Amniotic stem cell (primary cell): ENCODE results near the gene NKIRAS2.
"Not testable (repeated sequence)": the region's sequence is repeated elsewhere in the genome, so short reads cannot be mapped to it uniquely, and the experiment has no call there.

Source experiments
- DNase-seq: peaks from one replicate; lab custom pipeline; 2025; lab: John Stamatoyannopoulos, UW

The NKIRAS2 gene

DNA sequence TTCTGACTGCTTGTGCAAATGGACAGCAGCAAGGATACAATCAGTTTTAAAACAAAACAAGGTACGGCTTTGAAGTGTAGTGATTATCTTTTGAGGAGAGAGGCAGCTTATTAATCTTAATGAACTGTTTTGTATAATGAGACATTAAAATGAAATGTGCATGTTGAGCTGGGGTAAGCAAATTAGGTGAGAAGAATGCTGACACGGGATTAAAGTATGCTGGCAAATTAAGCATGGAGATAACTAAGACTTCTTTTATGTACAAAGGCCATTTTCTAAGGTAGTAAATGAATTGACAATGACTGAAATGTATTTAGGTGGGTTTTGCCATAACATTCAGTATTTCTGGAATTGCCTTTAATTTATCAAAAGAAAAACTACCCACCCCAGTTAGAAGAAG is 21.4 kb upstream of the NKIRAS2 start:
- DNase-seq: no peak

DNA sequence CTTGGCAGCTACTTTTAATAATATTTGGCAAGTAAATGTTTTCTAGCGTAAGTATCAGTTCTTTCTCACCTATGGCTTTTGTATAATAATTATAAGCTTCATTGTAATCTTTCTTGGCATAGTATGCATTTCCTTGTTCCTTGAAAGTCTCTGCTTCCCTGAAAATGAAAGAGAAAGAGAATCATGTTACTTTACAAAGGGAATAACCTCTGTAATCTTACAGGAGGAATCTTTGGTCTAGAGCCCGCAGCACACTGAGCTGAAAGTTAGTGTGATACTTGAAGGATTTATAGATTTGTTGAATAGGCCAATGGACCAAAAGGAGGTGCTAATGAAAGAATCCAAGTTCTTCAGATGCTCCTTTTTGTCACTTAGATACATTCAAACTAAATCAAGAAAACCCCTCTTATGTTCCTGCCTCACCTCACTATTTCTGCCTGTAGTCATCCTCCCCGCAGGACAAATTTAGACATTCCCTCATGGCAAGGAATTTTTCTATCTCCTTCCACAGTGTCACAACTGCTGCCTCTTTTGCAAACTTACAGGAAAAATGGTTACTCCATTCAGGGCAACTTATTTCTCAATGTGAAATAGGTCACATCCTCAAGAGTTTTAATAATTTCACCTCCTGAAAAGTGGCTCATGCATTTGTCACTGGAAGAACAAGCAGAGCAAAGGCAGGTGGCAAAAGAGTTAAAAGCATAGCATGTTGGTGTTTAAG is 19.3 kb upstream of the NKIRAS2 start:
- DNase-seq: no peak

DNA sequence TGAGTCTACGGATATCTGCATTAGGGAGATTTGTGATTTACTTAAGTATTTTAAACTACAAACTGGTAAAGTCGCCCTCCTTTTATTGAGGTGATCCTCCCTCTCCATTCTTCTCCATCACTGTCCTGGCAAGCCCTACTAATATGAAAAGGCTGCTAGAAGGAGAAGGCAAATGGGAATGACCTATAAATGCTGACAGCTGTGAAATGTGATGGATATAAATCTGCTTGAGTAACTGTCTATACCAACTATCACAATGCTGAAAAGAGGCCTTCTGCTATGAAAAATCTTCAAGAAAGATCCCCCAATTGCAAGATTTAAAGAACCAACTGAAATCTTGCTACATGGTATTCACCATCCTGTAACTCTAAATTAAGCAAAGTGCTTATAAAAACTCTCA is 18.2 kb upstream of the NKIRAS2 start:
- DNase-seq: no peak

DNA sequence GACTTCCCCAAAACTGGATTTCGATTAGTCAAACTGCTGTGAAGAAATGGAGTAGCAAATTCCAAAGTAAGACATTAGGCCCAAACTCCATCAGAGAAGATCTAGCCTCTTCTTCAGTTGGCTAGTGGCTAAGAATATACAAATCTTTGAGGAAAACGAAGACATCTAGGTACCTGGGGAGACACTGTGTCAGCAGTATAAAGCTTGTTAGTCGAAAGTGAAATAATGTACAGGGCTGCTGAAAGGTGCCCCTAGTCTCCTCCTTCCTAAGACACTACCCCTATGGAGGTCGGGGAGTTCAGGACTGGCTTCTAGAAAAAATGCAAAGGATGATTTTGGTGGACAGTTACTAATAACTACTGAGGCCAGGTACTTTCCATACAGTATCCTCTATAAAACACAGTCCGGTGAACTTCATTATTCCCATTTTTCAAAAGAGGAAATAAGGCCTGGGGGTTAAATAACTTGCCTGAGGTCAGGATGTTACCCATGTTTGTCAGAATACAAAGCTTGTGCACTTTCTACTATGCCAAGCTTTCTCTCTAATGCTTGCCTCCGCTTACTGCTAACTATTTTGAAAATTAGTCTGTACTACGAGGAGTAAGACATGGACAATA is 17.6 kb upstream of the NKIRAS2 start:
- no peak for DNase-seq

DNA sequence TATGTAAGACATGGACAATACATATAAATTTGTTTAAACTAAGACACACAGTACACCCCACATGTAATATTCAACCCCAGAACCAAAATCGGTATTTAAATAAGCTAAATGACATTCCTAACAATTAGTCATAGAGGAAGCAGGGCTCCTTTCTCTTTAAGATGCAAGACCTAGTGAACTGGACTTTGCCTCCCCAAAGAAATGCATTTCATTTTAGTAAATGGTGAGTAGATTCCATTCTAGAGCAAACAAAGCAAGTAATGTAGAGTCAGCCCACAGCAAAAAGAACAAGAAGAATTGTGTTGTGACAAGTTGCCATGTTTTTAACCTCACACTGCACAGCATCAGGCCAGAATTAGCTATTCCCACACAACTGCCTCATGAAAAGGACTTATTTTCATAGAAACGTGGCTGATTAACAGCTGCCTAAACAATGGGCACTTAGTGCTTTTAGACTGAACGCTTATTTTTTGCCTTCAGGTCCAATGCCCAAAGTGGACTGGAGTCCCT is 17.0 kb upstream of the NKIRAS2 start:
- no peak for DNase-seq

DNA sequence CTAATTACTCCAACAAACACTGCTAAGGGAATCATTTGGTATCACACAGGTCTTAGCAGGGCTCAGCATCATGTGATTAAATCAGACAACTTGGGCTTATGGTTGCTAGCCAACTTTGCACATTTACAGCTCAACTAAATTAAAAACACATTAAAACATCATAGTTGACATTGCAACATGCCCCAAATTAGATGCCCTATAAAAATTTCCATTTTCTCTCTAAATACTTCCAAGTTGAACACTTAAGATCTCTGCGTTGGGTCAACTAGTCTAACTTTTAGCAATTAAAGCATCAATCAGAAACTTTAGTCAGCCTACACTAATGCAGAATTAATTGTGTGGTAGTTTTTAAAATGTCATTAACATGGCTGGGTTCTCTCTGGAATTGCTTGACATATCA is 14.7 kb upstream of the NKIRAS2 start:
- no peak for DNase-seq

DNA sequence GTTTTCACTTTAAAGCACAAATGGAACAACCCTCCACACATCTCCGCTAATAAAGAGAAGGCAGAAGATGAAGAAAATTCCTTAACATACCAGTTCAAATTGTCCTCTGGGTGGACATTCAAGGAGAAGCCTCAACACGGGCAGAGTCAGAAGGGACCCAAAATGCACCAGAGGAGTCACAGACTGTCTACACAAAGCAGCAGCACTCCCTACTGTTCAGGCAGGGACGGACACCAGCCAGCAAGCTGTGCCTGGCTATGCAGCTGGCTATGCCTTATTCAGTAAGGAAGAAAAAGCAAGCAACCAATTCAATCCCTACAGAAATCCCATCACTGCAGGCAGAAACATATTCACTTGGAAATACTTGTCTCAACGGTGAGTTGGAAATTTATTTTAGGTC is 10.7 kb upstream of the NKIRAS2 start:
- DNase-seq: no peak

DNA sequence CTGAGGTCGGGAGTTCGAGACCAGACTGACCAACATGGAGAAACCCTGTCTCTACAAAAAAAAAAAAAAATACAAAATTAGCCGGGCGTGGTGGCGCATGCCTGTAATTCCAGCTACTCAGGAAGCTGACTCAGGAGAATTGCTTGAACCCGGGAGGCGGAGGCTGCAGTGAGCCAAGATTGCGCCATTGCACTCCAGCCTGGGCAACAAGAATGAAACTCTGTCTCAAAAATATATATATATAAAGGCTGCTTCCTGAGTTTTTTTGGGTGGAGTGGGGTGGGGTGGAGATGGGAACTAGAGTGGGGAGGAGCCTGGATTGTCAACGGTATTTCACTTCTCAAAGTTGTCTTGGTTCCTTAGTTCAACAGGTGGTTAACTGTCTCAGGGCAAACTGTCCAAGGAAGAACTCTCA is 9.6 kb upstream of the NKIRAS2 start:
- DNase-seq: not testable (repeated sequence)

DNA sequence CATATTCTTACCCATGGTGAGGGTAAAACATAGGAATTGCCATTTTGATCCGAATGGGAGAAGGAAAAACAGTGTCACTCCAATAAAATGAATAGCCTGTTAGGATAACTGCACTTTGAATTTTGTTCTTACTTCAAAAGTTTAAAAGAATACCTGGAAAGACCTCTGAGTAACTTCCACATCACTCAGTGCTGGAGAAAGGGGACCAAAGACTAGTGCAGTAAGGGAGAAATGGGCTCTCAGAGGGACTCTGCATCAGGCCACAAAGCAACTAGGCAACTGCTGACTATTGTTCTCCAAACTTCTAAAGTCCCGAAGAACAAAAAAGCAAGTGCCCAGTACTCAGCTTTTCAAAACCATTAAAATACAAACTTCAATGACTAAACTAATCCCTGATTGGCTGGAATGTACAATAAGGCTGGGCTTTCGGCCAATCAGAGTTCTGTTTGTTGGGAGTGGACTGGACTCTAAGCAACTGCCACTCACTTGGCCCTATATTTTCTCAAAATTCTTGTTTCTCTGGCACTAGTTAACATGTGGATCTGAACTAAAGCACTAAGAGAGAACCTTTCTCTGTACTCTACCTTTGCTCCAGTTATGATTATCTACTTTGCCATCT is 8.9 kb upstream of the NKIRAS2 start:
- no peak for DNase-seq

DNA sequence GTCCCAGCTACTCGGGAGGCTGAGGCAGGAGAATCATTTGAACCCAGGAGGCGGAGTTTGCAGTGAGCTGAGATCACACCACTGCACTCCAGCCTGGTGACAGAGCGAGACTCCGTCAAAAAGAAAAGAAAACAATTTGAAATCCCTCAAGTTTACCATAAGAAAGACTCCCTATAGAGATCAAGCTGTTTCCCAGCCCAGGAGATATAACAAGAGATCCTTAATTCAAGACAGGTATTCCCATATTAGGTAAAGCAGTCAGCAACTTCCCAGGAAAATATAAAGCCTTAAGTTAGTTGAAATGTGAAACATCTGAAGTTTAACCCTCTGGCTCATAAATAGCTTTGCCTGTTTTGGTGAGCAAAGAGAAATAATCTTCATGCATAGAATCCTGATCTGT is 7.5 kb upstream of the NKIRAS2 start:
- not testable (repeated sequence) for DNase-seq

DNA sequence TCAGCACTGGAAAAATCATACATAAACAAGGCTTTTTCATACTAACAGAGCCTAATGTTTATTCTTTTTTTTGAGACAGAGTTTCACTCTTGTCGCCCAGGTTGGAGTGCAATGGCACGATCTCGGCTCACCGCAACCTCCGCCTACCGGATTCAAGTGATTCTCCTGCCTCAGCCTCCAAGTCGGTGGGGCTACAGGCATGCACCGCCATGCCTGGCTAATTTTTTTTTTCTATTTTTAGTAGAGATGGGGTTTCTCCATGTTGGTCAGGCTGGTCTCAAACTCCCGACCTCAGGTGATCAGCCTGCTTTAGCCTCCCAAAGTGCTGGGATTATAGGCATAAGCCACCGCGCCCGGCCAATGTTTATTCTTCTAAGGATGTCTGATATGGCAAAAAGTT is 6.2 kb upstream of the NKIRAS2 start:
- DNase-seq: not testable (repeated sequence)

DNA sequence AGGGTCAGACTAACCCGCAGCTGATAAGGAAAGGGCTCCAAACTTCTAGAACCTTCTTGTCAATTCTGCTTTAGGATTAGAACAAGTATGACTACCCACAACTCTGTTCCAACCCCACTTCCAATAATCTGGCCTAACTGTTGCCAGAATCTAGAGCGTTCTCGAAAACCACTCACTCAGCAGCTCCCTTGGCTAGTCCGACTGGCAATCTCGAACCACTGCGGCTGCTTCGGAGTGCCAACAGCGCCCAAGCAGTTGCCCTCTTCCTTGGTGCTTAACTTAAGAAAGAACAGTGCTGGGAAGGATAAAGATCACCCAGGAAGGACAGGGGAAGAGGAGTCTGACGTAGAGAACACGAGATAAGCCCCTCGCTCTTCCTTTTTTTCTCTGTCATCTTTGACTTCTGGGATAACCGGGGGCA is 3.5 kb upstream of the NKIRAS2 start:
- DNase-seq: no peak

DNA sequence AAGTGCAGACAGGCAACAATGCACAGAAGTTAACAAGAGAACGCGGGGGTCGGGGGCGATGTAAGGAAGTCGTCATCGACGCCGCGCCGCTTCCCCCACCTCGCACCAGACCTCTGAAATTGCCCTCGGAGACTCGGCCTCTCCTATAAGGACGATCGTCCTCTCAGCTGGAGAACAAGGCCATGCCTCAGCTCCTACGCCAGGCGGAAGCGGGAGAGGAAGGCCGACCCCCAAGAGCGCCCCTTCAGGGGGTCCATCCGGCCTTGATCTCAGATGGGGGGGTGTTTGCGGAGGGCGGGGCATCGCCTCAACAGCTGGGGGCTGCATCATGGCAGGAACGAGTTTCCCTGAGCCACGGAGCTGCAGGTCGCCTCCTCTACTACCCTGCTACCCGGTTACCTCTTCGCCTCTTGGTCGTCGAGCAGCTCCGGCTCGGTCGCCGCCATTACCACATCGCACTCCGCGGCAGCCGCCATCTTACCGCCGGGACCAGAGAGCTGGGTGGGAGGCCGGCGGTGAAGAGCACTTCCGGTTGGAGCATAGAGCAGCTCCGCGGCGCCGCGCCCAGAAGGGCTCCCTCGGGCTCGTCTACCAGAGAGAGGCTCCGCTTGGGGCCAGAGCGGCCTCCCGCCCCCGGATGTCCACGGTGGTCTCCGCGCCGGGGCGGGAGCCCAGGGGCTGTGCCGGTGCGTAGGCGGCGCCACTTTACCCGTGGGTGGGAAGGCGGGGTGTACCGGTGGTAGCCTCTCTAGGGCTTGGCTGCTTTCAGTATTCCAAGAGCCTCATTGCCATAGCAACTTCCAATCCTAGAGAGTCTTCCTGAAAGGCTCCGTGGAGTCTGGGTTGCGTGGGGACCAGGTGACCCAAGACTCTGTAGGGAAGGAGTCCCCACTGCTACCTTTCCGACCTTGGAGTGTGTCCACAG is 2.7 kb upstream of the NKIRAS2 start, which contains the start of gene DNAJC7:
TSS of gene DNAJC7 (minus strand) at position 499 of the 925 bp plus-strand sequence. CDS start at position 476, 23 bp downstream.
- DNase-seq: peak; percentile 87

DNA sequence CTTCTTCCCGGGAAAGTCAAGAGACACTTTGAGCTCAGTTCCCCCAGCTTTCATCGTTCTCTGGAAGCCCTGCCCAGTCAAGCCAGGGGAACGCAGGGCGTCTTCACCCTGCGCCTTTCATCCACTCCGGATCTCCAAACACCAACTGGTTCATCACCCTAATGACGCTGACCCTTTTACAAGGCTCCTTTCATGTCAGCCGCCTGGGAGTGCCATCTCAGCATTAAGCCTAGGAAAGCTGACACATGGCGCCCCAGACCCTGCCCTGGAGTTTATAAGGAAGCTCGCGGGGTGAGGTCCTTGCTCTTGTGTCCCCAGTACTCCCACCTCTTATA is 2.1 kb upstream of the NKIRAS2 start:
- no peak for DNase-seq

DNA sequence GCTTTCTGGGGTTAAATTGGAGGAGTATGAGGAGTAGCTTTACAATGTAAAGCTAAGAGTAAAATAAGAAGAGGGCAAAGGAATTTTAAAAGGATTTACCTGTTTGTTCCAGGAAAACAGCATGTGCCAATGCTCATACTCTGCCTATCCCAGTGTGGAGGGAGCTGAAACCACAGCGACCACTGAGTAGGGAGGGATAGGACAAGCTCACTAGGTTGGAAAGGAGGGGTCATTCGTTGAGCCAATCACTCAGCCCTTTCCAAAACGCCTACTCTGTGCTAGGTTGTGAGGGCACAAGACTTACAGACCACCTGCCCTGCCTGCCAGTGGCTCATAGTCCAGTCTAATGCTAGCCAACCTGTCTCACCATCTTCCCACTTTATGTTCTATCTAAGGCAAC is 1.6 kb upstream of the NKIRAS2 start:
- DNase-seq: no peak

DNA sequence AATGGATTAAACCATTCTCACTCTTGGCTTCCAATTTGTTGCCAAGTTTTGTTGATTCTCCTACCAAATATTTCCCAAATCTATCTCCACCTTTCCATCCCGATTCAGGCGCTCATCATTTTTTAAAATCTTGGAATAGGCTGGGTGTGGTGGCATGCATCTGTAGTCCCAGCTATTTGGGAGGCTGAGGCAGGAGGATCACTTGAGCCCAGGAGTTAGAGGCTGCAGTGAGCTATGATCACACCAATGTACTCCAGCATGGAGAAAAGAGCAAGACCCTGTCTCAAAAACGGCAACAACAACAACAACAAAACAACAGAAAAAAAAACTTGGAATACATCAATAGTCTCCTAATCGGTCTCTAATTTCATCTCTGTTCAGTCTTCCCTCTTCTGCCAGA is 902 bp upstream of the NKIRAS2 start:
- DNase-seq: no peak

DNA sequence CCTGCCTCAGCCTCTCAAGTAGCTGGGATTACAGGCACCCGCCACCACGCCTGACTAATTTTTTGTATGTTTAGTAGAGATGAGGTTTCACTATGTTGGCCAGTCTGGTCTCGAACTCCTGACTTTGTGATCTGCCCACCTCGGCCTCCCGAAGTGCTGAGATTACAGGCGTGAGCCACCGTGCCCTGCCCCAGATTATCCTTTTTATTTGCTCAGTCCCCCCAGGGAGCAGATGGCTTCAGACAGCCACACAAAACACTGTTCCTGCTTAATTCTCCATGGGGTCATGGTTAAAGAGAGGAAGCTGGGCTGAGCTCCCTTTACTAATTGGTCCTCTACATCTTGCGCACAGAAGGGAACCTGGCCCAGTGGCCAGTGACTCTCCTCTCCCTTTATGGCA is 955 bp downstream of the NKIRAS2 start:
- not testable (repeated sequence) for DNase-seq

DNA sequence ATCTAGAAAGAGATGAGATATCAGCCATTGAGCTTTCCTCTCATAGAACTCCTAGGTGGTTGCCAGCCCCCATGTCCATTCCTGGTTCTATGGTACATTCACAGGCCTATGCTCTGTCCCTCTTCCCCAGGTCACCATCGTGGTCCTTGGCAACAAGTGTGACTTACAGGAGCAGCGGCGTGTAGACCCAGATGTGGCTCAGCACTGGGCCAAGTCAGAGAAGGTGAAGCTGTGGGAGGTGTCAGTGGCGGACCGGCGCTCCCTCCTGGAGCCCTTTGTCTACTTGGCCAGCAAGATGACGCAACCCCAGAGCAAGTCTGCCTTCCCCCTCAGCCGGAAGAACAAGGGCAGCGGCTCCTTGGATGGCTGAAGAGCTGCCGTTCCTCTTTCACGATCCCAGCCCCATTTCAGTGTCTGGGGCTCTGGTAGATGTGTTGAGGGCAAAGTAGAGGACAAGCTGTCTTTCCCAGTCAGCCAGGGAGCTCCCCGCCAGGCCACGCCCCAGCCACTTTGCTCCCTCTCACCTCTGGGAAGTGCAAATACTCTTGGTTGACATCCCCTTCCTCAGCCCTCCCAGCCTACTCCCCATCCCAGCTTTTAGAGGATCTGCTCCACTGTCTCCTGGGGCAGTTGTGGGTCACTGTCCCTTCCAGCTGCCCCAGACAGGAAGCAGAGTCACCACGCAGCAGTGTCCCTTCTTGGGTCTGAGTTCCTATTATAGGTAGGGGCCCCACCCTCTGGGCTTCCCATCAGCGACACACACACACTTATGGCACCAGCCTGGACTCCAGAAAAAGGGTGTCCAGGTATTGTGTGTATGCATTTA is 3.8 kb downstream of the NKIRAS2 start:
- DNase-seq: no peak

DNA sequence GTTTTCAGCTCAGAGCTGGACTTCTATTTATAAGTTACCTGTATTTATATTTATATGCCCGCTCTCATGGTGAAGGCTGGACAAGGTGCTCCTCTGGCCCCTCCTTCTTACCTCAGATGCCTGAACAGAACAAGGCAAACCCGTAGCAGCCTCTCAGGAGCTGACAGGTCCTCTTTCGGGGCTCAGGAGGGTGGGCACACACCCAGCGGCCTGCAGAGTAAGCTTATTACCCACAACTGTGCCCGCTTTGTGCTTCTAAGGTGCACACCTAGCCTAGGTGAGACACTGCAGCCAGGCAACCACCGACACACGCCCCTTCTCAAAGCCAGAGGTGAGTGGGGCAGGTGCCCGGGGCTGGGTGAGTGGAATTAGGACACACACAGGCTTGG is 5.3 kb downstream of the NKIRAS2 start:
- DNase-seq: no peak

DNA sequence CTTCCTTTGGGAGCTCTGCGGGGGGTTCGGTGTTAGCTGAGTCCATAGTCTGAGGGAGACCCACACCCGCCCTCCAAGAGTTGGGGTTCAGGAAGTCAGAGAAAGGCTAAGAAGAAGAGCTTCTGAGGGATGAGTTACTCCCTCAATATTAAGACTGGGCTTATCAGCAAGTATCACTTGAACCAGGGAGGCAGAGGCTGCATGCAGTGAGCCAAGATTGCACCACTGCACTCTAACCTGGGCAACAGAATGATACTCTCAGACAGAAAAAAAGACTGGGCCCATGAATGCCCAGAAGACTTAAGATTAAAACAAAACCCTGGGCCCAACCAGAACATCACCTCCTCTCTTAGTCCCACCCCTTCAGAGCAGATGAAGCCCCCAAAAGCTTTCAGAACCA is 6.0 kb downstream of the NKIRAS2 start:
- no peak for DNase-seq

DNA sequence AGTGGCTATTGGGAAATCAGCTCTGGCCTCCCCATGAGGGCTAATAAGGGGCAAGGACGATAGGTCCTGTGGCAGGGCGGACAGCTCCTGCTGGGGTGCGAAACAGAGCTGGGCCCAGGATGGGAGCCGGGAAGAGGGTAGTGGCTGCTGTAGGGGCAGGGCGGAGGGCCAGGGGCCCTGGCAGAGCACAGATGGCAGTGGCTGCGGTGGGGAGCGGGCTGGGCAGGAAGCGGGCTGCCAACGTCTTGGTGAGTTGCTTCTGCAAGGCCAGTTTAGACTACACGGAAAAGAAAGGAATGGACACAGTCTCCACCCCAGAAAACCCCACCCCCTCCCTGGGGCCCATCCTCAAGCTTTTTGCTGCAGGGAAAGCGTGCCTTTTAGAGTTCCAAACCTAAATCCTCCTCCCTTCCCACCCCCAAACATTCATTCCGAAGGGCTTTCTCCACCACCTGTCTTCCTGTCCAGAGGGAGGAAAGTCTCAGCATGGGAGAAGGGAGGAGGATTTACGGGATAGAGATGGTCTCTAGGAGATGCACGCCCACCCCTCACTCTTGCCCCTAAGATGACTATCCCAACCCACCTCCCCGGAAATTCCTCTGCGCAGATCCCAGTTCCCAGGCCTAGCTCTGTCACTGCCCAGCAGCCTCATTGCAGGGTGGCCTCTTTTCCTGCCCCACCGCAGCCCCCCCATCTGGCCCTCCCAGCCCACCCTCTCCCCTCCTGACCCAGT is 7.1 kb downstream of the NKIRAS2 start:
- no peak for DNase-seq
